ENCODE measurements around the gene MKKS.

- TF ChIP-seq RAD21 (IDR thresholded peaks at IDR 0.05; ENCODE audit: low read depth) (no peak), JUND (IDR thresholded peaks at IDR 0.05) (no peak), CTCF (IDR thresholded peaks at IDR 0.05 in 2 of 3, conservative IDR thresholded peaks at IDR 0.05 in 1 of 3; ENCODE audit: borderline replicate concordance in 1 of 3, insufficient read depth in 1 of 3, low read depth in 2 of 3, low read length in 2 of 3) (no peak)
Measured at GRCh38 chr20:10371467-10371866, 62.6 kb downstream of the MKKS start.

Data from HCT116 (cell line).